ENCODE measurements around the gene ZFYVE16.
"Not testable (repeated sequence)": the region's sequence is repeated elsewhere in the genome, so short reads cannot be mapped to it uniquely, and the experiment has no call there.

The ZFYVE16 gene

DNA sequence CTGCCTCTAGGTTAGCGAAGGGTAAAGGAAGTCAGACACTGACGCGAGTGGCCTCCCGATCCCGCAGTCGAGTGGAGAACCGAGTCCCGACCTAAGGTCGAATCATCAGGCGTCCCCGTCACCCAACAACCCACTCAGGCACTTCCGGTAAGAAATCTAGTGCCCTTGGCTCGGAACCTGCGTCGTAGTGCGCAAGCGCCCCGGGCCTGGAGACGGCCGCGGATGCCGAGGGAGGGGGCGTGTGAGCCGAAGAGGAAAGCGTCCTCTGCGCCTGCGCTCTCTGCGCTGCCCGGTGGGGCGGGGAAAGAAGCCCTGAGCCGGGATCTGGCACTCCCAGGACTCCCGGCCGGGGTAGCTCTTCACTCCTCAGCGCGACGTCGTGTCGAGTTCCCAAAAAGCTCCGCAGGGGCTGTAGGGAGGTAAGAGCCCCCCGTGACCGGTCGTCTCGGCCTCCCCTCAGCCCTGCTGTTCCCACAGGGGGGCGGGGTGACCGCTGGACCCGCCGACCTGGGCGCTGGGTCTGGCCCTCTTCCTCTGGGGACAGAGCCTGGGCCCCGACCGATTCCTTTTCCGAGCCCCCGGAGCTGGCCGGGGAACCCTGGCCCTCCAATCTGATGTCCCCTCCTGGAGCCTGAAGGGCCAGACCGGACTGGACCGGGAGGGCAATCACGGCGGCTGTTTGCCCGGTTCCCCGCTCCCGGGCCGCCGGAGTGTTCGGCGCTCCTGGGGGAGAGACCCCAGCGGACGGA is at the start of gene ZFYVE16:
Gene ZFYVE16, plus strand, starts transcription at position 330 of the 749 bp plus-strand sequence. CDS start 26,084 bp downstream, outside the sequence.
- peak; percentile 96 for DNase-seq (ENCODE audit: low read depth)

DNA sequence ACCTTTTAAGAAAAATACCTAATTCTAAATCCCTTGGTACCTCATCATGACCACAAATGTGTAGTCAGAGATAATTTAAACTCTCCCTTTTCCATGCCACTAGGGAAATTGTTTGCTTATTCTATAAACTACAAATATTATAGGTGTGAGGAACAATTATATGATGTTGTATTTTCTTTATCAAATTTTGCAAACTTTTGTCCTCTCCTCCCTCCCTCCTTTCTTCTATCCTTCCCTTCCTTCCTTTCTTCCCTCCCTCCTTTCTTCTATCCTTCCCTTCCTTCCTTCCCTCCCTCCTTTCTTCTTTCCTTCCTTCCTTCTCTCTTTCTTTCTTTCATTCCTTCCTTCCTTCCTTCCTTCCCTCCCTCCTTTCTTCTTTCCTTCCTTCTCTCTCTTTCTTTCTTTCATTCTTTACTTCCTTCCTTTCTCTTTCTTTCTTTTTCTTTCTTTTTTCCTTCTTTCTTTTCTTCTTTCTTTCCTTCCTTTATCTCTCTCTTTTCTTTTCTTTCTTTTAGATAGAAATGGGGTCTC is 46.9 kb upstream of the ZFYVE16 start:
- DNase-seq (ENCODE audit: low read depth) = no peak

DNA sequence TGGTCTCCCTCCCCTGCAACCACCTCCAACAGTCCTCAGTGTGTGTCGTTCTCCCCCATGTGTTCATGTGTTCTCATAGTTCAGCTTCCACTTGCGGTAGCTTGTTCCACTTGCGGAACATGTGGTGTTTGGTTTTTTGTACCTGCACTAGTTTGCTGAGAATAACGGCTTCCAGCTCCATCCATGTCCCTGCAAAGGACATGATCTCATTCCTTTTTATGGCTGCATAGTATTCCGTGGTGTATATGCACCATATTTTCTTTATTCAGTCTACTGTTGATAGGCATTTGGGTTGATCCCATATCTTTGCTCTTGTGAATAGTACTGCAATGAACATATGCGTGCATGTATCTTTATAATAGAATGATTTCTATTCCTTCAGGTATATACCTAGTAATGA is 43.0 kb upstream of the ZFYVE16 start:
- no peak for DNase-seq (ENCODE audit: low read depth)

DNA sequence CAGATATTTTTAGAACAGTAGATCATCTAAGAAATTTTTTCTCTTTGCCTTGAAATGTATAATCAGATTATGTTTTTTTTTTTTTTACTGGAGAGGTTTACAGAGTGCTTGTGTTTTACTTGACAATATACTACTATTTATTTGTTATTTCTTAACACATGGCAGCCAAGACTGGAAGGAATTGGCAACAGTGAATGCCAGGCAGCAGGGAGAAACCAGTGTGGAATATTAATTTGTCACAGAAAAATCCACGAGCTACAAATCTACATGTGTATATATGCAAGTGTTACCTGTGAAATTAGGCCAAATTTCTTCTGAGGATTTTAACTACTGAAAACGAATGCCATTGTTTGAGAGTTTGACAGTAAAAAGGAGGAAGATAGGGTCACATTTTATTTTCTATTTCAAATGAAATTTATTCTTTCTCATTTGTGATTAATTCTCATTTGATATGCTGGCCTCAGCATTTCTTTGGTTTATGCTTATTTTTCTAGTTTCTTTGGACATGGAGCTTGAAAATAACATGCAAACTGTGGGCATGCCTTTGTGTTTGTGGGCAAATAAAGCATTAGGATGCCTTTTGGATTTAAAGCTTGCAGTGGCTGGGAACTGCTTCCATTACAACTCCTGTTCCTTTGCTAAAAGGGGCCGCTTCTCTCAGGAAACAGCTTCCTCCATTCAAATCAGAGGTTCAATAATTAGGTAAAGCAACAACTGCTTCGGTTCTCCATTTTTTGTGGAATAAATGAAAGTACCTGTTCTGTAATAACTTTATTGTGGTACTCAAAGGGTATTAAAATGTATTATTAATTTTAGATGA is 39.0 kb upstream of the ZFYVE16 start:
- no peak for DNase-seq (ENCODE audit: low read depth)

DNA sequence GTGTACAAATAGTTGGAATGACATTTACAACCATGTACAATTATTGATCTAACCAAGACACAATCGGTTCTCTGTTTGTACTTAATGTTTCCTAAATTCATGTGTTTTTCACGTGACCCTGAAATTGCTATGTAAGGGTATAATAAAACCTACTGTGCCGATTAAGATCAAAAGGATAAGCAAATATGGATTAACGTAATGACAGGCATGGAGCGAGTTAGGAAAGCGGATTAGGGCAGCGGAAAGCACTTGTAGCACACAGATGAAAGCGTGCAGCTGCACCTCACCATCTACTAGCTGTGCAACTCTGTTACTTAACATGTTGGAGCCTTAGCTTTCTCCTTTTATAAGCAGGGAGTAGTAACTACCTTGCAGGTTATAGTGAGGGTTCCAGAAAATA is 38.3 kb upstream of the ZFYVE16 start:
- no peak for DNase-seq (ENCODE audit: low read depth)

DNA sequence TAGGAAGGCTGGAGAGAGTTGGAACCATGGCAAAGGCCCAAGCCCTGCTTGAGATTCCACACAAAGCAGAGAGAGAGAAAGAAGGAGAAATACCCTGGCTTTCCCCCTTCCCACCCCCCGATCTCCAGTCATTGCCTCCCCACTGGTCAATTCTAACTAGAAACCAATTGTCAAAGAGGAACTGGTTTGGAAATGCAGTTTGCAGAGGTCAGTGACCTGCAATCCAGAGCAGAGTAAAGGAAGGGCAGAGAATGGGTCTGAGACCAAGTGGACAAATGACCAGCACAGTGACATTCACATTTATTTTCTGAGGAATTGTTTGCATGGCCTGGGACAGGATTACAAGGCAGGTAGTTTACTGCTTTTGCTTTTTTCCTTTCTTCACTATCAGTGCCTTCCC is 37.5 kb upstream of the ZFYVE16 start:
- DNase-seq (ENCODE audit: low read depth) = no peak

DNA sequence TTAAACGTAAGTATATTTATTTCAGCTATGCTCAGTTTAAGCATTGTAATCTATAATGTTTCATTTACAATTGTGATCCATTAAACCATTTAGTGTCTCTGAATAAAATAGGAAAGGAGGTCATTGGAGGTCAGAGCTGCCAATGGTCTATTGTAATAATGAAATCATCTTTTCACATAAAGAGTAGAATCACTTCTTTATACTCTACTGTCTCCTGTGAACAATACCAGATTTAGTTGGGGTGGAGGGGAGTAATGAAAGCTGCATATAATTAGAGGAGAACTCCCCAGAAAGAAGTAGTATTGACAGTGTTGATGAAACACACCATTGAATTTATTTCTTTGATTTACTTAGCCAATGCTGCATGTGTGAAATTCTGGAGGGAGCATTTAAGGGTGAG is 35.1 kb upstream of the ZFYVE16 start:
- no peak for DNase-seq (ENCODE audit: low read depth)

DNA sequence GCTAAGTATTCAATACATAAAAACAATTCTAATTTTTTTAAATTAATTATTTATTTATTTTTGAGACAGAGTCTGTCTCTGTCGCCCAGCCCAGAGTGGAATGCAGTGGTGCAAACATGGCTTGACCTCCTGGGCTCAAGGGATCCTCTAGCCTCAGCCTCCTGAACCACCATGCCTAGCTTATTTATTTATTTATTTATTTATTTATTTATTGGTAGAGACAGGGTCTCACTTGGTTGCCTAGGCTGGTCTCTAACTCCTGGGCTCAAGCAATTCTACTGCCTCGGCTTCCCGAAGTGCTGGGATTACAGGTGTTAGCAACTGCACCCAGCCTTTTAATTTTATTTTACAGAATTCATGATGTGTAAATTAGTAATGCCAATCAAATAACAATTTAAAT is 33.7 kb upstream of the ZFYVE16 start:
- no peak for DNase-seq (ENCODE audit: low read depth)

DNA sequence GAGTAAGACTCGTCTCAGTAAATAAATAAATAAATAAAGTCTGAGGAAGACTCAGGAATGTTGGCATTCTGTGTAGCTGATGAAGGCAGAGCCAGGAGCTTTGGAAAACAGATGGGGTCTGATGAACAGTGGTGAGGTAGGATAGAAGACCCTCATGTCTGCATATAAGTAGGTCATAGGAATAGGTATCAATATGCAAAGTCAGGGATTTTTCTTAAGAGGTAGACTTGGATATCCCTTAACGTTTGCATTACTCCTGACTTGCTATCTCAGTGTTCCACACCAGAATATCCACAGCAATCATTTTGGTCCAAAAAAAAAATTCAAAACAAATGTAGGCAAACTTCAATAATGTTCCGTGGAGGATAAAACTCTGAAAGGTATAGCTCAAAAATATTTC is 31.3 kb upstream of the ZFYVE16 start:
- no peak for DNase-seq (ENCODE audit: low read depth)

DNA sequence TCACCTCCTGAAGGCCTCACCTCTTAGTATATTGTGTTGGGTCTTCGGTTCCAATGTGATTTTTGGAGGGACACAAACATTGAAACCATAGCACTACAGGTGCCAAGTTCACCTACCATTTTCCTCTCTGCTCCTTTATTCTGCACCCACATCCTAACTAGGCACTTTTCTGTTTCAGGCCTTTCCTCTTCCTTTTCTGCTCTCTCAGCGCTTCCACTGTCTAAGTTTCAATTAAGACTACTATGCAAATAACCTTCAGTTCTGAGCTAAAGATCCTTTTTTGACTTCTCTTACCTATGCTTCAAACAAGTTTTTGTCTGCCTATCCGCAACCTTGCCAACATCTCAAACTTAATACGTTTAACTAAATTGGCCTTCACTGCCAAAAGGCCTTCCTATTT is 25.4 kb upstream of the ZFYVE16 start:
- no peak for DNase-seq (ENCODE audit: low read depth)

DNA sequence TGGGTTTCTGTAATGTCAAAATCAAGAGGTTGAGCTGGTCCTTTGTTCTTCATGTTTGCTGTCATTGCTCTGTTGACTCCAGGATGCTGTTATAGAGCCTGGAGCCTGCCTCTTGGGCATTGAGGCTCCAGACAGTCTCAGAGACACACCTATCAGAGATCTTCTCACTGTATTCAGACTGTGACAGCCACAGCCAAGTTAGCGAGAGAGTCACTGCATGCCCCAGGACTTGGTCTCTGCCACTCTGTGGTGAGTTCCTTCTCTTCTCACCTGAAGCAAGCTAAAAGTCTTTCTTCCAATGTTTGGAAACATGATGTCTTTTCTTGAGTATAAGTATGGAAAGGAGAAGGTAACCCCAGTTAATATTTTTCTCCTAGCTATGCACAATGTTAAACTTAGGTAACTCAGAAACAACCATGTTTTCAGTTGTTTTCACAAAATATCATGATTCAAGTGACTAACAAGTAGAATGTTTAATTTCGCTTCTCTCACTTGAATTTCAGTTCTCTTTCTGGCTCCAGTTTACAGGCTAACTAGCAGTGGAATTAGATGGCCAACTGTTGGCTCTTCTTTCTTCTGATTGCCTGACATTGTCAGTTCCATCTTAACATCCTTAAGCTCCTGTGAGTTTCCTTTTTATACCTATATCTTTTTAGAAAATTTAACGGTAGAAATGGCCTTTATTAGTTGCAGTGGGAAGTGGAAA is 20.6 kb upstream of the ZFYVE16 start:
- no peak for DNase-seq (ENCODE audit: low read depth)

DNA sequence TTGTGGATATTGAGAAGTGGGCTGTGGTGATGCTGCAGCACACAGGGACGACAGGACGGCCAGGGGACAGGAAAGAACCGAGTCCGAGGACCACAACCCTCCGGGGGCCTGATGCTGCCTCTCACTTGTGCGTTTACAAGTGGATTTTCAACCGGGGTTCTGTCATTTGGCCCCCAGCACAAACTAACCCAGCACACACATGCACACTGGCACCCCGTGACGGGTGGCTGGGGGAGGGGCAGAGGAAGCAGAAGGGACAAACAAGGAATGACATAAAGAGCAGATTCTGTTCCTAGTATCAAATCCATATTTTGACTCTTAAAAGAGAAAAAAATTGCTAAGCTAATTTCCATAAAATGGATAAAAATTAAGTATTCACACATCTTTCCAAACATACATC is 18.3 kb upstream of the ZFYVE16 start:
- DNase-seq (ENCODE audit: low read depth) = no peak

DNA sequence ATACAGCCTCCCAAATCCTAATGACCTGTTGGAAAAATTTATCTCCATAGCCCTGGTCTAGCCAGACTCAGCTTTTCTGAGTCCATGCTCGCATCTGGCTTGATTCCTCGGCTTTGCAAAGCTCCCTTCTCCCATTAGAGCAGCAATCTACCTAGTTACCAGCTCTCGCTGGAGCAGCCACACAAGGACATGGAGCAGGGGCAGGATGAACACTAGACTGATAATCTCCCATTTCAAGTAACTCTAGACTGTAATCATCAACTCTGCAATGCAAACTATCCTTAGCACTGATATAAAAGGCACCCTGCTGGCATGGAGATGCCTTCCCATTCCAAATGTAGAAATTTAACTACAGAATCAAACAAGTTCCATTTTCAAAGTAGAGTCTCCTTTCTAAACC is 17.5 kb upstream of the ZFYVE16 start:
- DNase-seq (ENCODE audit: low read depth) = not testable (repeated sequence)

DNA sequence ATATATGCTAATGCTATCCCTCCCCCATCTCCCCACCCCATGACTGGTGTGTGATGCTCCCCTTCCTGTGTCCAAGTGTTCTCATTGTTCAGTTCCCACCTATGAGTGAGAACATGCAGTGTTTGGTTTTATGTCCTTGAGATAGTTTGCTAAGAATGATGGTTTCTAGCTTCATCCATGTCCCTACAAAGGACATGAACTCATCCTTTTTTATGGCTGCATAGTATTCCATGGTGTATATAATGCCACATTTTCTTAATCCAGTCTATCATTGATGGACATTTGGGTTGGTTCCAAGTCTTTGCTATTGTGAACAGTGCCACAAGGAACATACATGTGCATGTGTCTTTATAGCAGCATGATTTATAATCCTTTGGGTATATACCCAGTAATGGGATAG is 16.6 kb upstream of the ZFYVE16 start:
- DNase-seq (ENCODE audit: low read depth) = not testable (repeated sequence)

DNA sequence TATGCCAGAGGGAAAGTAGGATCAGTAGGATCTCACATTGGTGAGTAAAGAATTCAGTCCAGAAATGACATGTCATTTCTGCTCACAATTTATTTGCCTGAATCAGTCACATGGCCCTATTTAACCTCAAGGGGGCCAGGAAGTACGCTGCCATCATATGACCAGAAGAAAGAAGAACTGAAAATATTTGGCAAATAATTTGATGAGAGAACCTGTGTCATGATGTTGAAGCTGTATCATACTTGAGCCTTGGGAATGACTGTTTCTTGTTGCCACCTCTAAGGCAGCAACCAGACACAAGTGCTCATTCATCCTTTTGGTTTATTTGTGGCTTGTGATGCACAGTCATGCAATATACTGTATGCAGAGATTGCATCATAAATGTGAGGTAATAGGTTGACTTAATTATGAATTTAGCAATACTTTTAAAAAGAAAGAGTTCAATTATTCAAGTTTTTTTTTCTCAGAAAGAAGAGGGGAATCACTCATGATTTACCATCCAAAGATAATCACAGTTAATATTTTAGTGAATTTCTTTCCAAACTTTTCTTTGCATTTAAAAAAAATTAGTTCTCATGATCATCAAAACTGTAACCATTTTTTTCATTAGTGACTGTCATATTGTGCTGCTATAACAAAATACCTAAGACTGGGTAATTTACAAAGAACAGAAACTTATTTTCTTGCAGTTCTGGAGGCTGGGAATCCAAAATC is 8.2 kb upstream of the ZFYVE16 start:
- no peak for DNase-seq (ENCODE audit: low read depth)

DNA sequence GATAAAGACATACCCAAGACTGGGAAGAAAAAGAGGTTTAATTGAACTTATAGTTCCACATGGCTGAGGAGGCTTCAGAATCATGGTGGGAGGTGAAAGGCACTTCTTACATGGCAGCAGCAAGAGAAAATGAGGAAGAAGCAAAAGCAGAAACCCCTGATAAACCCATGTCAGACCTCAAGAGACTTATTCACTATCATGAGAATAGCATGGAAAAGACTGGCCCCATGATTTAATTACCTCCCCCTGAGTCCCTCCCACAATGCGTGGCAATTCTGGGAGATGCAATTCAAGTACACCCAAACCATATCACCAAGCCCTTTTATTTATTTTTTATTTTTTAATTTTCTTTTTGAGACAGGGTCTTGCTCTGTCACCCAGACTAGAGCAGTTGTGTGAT is 7.5 kb upstream of the ZFYVE16 start:
- not testable (repeated sequence) for DNase-seq (ENCODE audit: low read depth)

DNA sequence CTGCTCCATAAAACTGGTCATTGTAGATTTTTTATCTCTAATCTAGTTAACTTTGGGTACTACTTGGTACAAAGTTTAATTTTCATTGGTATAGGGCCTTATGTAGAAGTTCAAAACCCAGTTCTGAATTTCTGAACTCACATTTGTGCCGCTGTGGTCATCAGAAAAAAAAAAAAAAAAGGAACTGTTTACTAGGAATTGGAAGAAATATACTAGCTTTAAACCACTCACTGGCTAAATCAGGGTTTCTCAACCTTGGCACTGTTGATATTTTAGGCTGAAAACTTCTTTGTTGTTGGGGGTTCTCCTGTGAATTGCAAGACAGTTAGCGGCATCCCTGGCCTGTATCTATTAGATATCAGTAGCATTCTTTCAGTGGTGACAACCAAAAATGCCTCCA is 4.1 kb upstream of the ZFYVE16 start:
- no peak for DNase-seq (ENCODE audit: low read depth)

DNA sequence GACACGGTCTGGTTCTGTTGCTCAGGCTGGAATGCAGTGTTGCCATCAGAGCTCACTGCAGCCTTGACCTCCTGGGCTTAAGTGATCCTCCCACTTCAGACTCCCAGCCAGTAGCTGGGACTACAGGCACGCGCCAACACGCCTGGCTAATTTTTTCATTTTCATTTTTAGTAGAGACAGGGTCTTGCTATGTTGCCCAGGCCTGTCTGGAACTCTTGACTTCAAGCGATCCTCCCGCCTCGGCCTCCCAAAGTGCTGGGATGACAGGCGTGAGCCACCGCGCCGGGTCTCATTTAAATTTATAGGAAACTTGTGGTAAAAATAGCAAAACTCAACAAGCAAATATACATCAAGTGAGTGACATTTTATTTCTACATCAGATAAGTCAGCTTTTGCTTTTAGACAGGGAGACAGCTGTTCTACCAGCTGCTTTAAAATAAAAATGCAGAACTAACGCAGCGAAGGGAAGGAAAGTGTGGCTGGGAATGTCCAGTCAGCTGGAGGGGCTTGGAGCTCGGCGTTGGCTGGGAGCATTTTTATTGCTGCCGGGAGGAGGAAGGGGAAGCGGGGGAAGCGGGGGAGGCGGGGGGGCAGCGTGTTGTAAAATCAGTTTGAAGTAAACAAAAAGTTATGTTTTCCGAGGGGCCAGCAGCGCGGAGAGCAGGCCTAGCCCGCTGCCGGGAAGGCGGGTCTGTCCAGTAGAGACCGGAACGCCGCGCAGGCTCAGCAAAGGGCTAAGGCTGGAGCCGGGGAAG is 707 bp upstream of the ZFYVE16 start:
- DNase-seq (ENCODE audit: low read depth) = no peak

DNA sequence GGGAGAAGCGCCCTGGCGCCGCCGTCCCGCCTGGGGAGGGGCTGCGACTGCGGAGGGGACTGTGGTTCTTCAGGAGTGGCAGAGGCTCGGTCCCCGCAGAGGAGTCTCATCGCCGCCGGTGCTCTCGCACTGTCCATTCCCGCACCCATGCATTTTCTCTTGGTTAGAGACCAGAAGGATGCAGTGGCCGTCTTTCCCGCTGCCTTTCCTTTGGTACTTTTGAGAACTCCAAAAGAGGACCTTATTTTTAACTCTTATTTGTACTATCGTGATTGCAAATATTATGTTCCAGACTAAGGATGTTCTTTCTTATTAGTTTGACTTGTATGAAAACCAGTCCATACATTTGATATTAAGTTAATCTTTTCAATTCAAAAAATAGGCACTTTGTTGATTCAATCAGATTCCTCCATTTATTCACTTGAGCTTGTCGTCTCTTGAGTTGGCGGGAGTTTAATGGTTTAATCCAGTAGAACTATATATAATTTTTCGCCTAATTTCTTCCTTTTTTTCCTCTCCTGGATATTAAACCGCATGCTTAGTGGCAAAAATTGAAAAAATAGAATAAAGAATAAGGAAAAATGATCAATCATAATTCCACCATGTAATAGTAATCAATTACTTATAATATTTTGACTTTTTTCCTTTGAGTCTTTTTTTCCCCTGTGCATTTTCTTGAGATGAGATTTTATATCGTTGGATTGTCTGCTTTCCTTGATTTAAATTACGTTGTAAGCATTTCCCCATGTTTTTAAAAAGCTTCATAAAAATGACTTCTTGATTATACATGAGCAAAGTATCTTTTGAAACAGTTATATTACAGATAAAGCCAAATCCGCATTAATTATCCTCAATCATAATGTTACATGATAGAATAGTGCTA is 861 bp downstream of the ZFYVE16 start:
- DNase-seq (ENCODE audit: low read depth) = peak; percentile 19

DNA sequence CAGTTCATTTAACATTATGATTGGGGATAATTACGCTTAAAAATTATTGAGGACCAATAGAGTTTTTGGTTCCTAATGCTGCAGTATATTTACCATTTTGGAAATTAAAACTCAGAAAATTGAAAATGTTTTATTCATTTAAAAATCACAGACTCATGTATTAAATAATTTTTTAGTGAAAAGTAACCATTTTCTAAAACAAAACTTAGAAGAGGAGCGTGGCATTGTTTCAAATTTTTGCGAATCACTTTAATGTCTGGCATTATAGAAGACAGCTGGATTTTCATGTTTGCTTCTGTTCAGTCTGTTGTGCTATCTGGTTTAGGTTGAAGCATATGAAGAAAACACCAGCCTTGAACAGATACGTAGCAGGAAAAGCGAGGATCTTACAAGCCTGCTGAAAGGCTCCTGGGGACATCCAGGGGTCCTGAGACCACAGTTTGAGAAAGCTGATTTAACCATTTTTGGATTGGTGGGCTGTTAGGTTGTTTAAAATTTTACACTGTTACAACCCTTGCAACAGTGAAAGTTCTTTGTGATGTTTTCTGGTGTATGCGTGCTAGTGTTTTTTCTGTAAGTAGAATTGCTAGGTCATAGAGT is 1.6 kb downstream of the ZFYVE16 start:
- DNase-seq (ENCODE audit: low read depth) = no peak

All from stimulated activated CD8-positive, alpha-beta memory T cell treated with anti-CD3 and anti-CD28 coated beads, Interleukin-4, amount 100 ng/mL, for 24 hours (primary cell).